CD4-positive, alpha-beta T cell treated with Interleukin-15 for 4 hours (primary cell): ENCODE data around the gene KCNH5.

Source experiments
- DNase-seq: peaks from one replicate; pipeline ENCODE4 v3.0.0-alpha.2; 2020; ENCODE audit warnings: low spot score

KCNH5 gene, protein sequence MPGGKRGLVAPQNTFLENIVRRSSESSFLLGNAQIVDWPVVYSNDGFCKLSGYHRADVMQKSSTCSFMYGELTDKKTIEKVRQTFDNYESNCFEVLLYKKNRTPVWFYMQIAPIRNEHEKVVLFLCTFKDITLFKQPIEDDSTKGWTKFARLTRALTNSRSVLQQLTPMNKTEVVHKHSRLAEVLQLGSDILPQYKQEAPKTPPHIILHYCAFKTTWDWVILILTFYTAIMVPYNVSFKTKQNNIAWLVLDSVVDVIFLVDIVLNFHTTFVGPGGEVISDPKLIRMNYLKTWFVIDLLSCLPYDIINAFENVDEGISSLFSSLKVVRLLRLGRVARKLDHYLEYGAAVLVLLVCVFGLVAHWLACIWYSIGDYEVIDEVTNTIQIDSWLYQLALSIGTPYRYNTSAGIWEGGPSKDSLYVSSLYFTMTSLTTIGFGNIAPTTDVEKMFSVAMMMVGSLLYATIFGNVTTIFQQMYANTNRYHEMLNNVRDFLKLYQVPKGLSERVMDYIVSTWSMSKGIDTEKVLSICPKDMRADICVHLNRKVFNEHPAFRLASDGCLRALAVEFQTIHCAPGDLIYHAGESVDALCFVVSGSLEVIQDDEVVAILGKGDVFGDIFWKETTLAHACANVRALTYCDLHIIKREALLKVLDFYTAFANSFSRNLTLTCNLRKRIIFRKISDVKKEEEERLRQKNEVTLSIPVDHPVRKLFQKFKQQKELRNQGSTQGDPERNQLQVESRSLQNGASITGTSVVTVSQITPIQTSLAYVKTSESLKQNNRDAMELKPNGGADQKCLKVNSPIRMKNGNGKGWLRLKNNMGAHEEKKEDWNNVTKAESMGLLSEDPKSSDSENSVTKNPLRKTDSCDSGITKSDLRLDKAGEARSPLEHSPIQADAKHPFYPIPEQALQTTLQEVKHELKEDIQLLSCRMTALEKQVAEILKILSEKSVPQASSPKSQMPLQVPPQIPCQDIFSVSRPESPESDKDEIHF

DNA sequence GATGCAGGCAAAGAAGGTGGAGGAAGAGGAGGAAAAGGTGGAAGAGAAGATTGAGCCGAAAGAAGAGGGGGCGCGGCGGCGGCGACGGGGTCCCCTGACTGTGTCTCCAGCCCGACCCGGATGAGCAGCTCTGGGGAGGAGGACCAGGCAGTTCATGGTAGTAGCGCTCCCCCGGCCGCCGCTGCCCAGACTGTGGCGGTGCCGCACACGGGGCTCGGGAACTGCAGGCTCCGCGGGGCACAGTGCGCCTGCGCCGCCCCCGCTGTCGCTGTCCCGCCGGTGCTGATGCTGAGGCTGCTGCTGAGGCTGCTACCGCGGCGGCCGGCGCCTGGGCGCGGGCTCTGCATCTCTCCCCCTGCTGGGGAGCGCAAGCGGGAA lies at the start of gene KCNH5:
Gene KCNH5, minus strand, starts transcription at position 225 of the 378 bp plus-strand sequence. CDS start 272 bp downstream, outside the sequence.
- DNase-seq, result no peak

- no peak for DNase-seq
Observed at GRCh38 chr14:63091394-63091996, 46.2 kb upstream of the KCNH5 start.

GRCh38 chr14:63088865-63089264 lies 43.6 kb upstream of the KCNH5 start:
- no peak for DNase-seq

DNA sequence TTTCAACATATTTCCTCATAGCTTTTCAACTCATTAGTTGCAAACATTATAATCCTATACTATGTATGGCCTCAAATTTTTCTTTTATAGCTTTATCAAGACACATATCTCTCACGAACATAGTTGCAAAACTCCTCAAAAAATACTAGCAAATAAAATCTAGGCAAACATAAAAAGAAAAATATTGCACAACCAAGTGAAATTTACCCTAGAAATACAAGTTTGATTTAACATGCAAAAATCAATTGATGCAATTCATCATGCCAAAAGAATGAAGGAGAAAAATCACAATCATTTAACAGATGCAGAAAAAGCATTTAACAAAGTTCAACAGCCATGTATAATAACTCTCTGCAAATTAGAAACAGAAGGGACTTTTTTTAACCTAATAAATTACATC lies 33.3 kb upstream of the KCNH5 start:
- DNase-seq, result no peak

DNA sequence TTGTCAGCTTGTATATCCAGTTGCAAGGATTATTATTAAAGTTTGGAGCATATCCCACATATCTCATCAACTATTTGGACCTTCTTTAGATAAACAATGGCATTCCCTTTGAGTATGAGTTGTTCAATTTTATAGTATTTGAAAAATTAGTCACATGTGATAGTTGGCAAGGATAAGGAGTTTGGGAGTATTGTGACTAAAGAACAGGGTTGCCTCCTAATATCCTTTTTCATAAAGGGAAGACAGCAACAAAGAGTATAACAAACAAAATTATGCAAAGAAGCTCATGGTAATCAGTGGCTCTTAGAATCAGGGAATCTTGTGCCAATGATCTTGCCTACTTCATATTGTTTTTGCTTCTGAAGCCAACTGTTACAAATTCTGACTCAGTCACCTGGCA lies 31.2 kb upstream of the KCNH5 start:
- no peak for DNase-seq

DNA sequence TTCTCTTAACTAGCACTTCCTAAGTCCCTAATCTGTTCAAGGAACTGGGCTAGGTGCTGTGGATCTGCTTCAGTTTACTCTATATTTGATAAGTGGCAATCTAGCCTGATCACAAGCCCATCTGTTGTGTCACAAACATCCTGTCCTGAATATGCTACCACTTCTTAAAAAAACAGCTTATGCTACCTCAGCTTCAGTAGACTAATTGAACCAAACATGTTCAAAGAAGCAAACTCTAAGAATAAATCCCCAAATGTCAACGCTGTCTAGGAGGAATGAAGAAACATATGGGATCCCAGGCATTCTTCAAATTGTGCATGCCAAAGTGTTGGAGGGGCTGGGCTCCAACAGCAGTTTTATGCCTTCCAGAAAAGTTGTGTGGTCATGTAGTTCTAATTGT lies 10.4 kb upstream of the KCNH5 start:
- DNase-seq, result no peak

DNA sequence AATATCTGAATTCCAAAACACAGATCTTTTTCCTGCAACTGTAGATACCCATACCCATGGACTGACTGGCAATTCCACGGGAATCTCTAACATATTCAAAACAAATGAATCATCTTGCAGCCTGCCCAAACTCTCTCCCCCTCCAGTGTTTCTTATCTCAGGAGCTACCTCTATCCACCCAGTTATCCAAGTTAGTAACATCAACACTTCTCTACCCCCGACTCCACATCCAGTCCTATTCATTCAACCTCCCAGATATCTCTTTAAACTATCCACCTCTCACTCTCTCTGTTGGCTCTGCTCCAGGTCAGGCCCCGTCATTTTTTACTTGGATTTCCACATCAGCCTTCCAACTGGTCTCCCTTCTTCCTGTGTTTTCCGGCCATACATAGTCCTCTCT lies 6.7 kb upstream of the KCNH5 start:
- DNase-seq, result no peak

DNA sequence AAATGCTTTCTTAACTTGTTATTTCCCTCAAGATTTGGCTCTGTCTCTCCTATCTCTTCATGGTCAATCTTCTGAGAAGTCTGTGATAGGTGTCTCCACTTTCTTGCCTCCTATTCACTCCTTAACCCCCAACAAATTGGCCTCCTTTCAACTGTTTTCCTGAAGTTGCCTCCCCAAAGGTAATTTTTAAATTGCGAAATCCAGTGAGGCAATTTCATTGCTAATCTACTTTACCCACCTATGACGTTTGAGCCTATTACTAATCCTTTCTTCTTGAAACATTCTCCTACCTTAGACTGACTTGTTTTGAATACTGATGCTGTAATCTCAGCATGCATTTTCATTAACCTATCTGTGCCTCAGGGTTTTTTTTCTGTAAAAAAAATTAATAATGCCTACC lies 6.0 kb upstream of the KCNH5 start:
- no peak for DNase-seq

GRCh38 chr14:63050694-63051093 lies 5.4 kb upstream of the KCNH5 start:
- DNase-seq, result no peak

GRCh38 chr14:63046339-63047268 lies 1.3 kb upstream of the KCNH5 start:
- no peak for DNase-seq

- no peak for DNase-seq
Observed at GRCh38 chr14:63045612-63046320, 508 bp upstream of the KCNH5 start.

DNA sequence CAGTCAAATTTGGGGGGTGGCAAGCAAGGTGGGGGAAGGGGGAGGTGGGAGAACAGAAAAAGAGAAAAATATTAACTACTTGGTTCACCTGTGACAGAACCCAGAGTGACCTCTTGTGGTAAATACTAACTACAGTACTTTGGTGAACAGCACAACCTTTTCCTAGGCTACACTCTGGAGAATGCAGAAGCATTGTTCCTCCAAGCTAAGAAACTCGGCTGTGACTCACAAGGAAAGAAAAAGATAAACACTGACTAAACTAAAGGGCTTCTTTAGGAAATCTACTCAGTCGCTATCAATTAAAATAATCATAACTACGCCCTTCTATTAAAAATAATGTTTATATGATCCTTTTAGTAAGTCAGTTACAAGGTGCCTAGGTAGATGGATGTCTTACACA lies 5.4 kb downstream of the KCNH5 start:
- DNase-seq, result no peak

DNA sequence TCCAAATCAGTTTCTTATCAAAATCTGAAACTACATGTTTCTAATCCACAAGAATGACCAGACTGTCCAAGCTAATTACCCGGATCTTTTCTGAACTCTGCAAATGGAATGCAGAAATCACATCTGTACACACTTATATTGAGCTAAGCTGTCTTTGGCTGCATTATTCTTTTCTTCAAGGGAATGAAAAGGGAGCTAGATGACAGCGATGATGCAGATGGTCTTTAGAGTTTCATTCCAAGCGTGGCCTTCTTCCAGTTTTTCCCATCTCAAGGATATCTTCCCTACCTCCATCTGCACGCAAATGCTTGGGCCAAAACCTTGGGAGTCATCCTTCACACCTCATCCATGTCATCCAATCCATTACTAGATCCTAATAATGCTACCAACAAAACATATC lies 12.6 kb downstream of the KCNH5 start:
- no peak for DNase-seq

DNA sequence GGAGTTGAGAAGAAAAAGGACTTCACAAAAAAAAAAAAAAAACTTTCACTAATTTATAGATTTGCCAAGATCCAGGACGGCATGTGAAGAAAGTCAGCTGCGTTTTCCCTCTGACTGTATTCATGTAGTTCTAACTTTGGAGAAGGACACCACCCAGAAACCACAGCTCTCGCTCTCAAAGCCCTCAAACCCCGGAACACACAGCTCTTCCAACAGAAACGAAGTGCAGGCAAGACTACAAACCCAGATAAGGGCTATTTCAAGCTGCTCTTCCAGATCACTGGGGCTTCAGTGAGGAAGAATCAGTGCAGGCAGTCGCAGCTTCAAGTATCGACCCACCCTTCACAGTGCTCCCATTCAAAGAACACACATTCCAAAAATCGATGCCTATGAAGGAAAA lies 13.2 kb downstream of the KCNH5 start:
- DNase-seq, result no peak

GRCh38 chr14:63030113-63030512 lies 15.1 kb downstream of the KCNH5 start:
- no peak for DNase-seq

- DNase-seq, result no peak
Observed at GRCh38 chr14:63027719-63028118, 17.5 kb downstream of the KCNH5 start.

GRCh38 chr14:63026491-63026890 lies 18.8 kb downstream of the KCNH5 start:
- DNase-seq, result no peak

- no peak for DNase-seq
Observed at GRCh38 chr14:63014621-63015020, 30.6 kb downstream of the KCNH5 start.

DNA sequence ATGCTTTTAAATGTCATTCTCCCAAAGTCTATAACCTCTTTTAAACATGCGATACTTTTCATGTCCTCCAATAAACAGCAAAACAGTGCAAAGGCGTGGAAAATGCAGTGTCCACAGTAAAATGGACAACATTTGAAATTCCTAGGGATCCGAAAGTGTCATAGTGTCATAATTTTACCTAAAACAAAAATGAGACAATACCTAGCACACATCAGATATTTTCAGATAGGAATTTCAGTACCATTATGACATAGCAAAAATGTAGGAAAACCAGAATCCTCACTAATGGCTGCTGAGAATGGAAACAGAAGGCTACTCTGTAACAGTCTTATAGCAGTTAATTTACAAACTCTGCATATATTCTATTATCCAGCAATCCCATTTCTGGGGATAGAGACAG lies 33.1 kb downstream of the KCNH5 start:
- DNase-seq, result no peak

DNA sequence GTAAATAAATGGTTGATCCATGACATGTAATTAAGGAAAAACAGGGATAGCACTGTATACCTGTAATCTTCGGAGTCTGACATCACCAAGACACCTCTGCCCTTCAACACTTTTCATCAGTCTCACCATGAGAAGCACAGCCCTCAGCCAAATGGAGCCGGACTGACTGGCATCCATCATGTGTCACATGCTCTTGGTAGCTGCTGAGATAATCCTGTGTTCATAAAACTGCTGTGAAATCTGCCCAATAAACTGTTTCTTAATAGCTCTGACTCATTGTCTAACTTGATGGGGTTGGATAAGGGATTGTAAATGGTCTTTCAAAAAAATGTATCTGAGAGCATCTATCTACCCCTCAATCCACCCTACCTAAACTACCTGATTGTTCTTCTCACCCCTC lies 33.6 kb downstream of the KCNH5 start:
- no peak for DNase-seq

- no peak for DNase-seq
Observed at GRCh38 chr14:63009495-63009894, 35.8 kb downstream of the KCNH5 start.
